Osteoblast (primary cell): ENCODE data around the gene NCAM1. TPM values are rescaled to one million over a fixed set of nuclear protein-coding genes. Genes with fewer than 3 reads are reported as not detected.

Experiments
- DNase-seq: peaks from one replicate; pipeline ENCODE4 v3.0.0; 2011; ENCODE audit warnings: low spot score, mixed read lengths; ENCODE audit not compliant: insufficient read length; ENCODE audit errors: missing footprints
- H2AFZ ChIP-seq: 2 replicates; pipeline ENCODE4 v1.6.0; 2011; ENCODE audit warnings: mild to moderate bottlenecking, low read length
- H3K27ac ChIP-seq: 2 replicates; pipeline ENCODE4 v1.5.1; 2011; ENCODE audit warnings: mild to moderate bottlenecking, low read depth, low read length, moderate library complexity
- H3K27me3 ChIP-seq: 2 replicates; pipeline ENCODE4 v1.6.0; 2012; ENCODE audit warnings: mild to moderate bottlenecking, control low read depth, inconsistent platforms, low read length, moderate library complexity; ENCODE audit not compliant: insufficient read depth
- H3K36me3 ChIP-seq: 2 replicates; pipeline ENCODE4 v1.5.1; 2011; ENCODE audit warnings: mild to moderate bottlenecking, low read length, control low read depth, moderate library complexity; ENCODE audit not compliant: insufficient read depth
- H3K4me1 ChIP-seq: 2 replicates; pipeline ENCODE4 v1.5.1; 2011; ENCODE audit warnings: mild to moderate bottlenecking, low read length, control low read depth, moderate library complexity; ENCODE audit not compliant: insufficient read depth
- H3K4me2 ChIP-seq: 2 replicates; pipeline ENCODE4 v1.6.0; 2011; ENCODE audit warnings: mild to moderate bottlenecking, low read length; ENCODE audit not compliant: insufficient read depth
- H3K4me3 ChIP-seq: fragments of 200-600 bp; sonication (generic); 3 replicates; pipeline ENCODE4 v1.5.1; 2012; ENCODE audit warnings: mild to moderate bottlenecking, low read length, inconsistent platforms; ENCODE audit not compliant: insufficient read depth
- H3K79me2 ChIP-seq: 2 replicates; pipeline ENCODE4 v1.6.0; 2012; ENCODE audit warnings: mild to moderate bottlenecking, low read length, control low read depth, inconsistent platforms; ENCODE audit not compliant: insufficient read depth
- H3K9me3 ChIP-seq: 2 replicates; pipeline ENCODE4 v1.5.1; 2011; ENCODE audit warnings: low read depth, low read length, control low read depth
- H4K20me1 ChIP-seq: 2 replicates; pipeline ENCODE4 v1.6.0; 2012; ENCODE audit warnings: mild to moderate bottlenecking, low read length, control low read depth; ENCODE audit not compliant: insufficient read depth
- CTCF ChIP-seq: IDR thresholded peaks from 2 replicates; pipeline ENCODE4 v1.5.1; 2011; ENCODE audit warnings: mild to moderate bottlenecking, low read depth, low read length, moderate library complexity; ENCODE audit errors: extremely low read depth
- total RNA-seq: library from RNA; depleted of rRNA; stranded (reverse); fragments of >200 nt; gene quantifications from 2 replicates; pipeline ENCODE4 v1.2.3, GENCODE V29; 2012

Gene NCAM1
- total RNA-seq, 1 donor = 2.2 TPM

GRCh38 chr11:113006896-113007445 lies 45.8 kb downstream of the NCAM1 start:
- Histone ChIP-seq H3K4me3 (no peak overlapping the region), H3K36me3 (no peaks in the 10 kb centered on the region), H3K4me1 (no peaks in the 10 kb centered on the region), H2AFZ (no peak overlapping the region), H3K4me2 (no peak overlapping the region), H3K9me3 (no peaks in the 10 kb centered on the region), H4K20me1 (no peaks in the 10 kb centered on the region), H3K27me3 (no peaks in the 10 kb centered on the region), H3K27ac (no peak overlapping the region), H3K79me2 (no peaks in the 10 kb centered on the region)
- no peak for TF ChIP-seq CTCF
- DNase-seq = no peak

- Histone ChIP-seq H3K27ac (no peak overlapping the region), H3K4me3 (no peak overlapping the region), H3K4me2 (no peak overlapping the region), H3K79me2 (no peaks in the 10 kb centered on the region), H3K4me1 (no peaks in the 10 kb centered on the region), H3K9me3 (no peaks in the 10 kb centered on the region), H3K27me3 (no peaks in the 10 kb centered on the region), H4K20me1 (no peaks in the 10 kb centered on the region), H2AFZ (no peak overlapping the region), H3K36me3 (no peaks in the 10 kb centered on the region)
- DNase-seq = no peak
- TF ChIP-seq CTCF = no peak
These were observed 53.3 kb downstream of the NCAM1 start for GRCh38 chr11:113014262-113015097.

DNA sequence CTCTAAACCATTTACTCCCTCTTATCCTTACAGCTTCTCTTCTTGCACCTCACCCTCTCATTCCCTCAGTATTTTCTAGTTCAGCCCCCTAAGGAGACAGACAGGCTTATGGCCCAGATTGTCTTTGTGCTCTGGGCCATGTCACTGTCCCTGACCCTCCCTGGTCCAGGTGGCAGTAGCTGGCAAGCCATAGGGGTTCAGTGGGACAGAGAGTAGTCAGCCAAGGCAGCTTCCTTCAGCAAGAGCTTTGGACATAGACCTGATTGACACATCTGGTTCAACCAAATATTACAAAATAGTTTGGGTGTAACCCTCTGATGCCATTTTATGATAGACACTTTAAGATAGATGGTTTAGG lies 53.9 kb downstream of the NCAM1 start:
- Histone ChIP-seq H2AFZ (no peak overlapping the region), H3K79me2 (no peaks in the 10 kb centered on the region), H3K4me1 (no peaks in the 10 kb centered on the region), H3K27me3 (no peaks in the 10 kb centered on the region), H3K4me3 (no peak overlapping the region), H3K36me3 (no peaks in the 10 kb centered on the region), H4K20me1 (no peaks in the 10 kb centered on the region), H3K27ac (no peak overlapping the region), H3K4me2 (no peak overlapping the region), H3K9me3 (no peaks in the 10 kb centered on the region)
- no peak for TF ChIP-seq CTCF
- no peak for DNase-seq

DNA sequence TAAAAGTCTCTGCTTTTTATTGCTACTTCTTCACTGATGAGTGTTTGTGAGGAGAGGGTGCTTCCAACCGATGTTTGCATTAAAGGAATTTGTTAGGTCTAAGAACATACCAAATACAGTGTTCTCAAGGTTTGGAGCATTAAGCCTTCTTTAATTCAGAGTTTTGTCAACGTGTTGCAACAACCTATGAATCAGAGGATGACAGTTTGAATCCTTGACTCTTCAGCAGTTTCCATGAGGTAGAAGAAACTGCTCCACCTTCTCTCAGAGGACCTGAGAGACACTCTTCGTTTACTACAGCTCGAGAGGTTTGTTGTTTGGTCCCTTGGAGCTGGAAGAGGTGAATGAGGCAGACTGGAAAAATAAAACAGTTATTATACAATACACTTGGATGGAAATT lies 55.7 kb downstream of the NCAM1 start:
- Histone ChIP-seq H3K27me3 (no peaks in the 10 kb centered on the region), H4K20me1 (no peaks in the 10 kb centered on the region), H3K36me3 (no peaks in the 10 kb centered on the region), H3K9me3 (no peaks in the 10 kb centered on the region), H3K4me1 (no peaks in the 10 kb centered on the region), H2AFZ (no peak overlapping the region), H3K27ac (no peak overlapping the region), H3K4me3 (no peak overlapping the region), H3K4me2 (no peak overlapping the region), H3K79me2 (no peaks in the 10 kb centered on the region)
- TF ChIP-seq CTCF = no peak
- no peak for DNase-seq
